ENCODE measurements around the gene KMT5B.

KMT5B gene

DNA sequence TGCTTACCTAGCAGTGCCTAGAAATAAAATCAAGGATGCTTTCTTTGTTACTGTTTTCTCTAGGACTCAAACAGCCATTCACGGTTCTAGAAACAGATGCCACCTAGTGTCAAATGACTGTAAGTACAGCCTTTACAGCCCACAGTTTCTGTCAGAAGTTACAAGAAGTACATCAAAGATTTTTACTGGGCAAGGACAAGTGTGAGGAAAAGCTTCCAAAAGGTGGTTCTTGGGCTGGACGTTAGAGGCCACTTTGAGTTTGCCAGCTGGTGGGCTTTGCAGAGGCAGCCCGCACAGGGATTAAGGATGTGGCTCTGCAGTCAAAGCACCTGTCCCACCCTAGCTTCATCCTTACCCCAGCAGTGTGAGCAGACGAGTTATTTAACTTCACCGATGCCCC is 6.9 kb downstream of the KMT5B start:
- H3K9me3 Mint-ChIP-seq: no peaks in the 10 kb centered on the region
- no peak overlapping the region for H3K4me3 Mint-ChIP-seq
- H3K4me1 Mint-ChIP-seq (ENCODE audit: low read depth): peaks cover 70% of the 10 kb centered on the region
- DNase-seq: peak; percentile 42
- no peak overlapping the region for H3K27ac Mint-ChIP-seq
- no peaks in the 10 kb centered on the region for H3K27me3 Mint-ChIP-seq
- no peaks in the 10 kb centered on the region for H3K36me3 Mint-ChIP-seq (ENCODE audit: low read depth)

- Mint-ChIP-seq H3K9me3 (no peaks in the 10 kb centered on the region), H3K4me3 (no peak overlapping the region), H3K4me1 (ENCODE audit: low read depth) (peaks cover 71% of the 10 kb centered on the region), H3K27me3 (no peaks in the 10 kb centered on the region), H3K36me3 (ENCODE audit: low read depth) (no peaks in the 10 kb centered on the region), H3K27ac (no peak overlapping the region)
- no peak for DNase-seq
These were observed 8.7 kb downstream of the KMT5B start for GRCh38 chr11:68204402-68204801.

DNA sequence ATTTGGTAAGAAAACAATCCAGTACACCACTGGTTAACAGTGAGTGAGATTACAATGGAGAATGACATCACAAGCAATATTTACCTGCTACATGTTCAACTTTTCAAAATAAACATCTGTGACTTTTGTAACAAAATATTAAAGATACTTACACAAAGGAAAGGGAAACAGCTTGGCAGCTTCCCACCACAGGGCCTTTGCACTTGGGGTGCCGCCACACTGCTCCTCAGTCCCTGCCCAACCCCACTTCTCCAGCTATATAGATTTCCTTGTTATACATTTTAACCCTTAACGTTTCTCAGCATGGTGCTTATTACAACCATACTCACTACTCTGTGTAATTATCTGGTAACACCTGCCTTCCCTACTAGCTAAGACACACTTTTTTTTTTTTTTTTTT is 10.9 kb downstream of the KMT5B start:
- Mint-ChIP-seq H3K4me3 (no peak overlapping the region), H3K9me3 (no peaks in the 10 kb centered on the region), H3K27ac (no peak overlapping the region), H3K36me3 (ENCODE audit: low read depth) (no peaks in the 10 kb centered on the region), H3K4me1 (ENCODE audit: low read depth) (peaks cover 77% of the 10 kb centered on the region), H3K27me3 (no peaks in the 10 kb centered on the region)
- no peak for DNase-seq

- Mint-ChIP-seq H3K4me1 (ENCODE audit: low read depth) (peaks cover 76% of the 10 kb centered on the region), H3K27me3 (no peaks in the 10 kb centered on the region), H3K36me3 (ENCODE audit: low read depth) (no peaks in the 10 kb centered on the region), H3K27ac (no peak overlapping the region), H3K4me3 (no peak overlapping the region), H3K9me3 (no peaks in the 10 kb centered on the region)
- no peak for DNase-seq
These were observed 11.6 kb downstream of the KMT5B start for GRCh38 chr11:68201492-68201891.

GRCh38 chr11:68200639-68201038 is 12.5 kb downstream of the KMT5B start:
- no peak overlapping the region for H3K4me3 Mint-ChIP-seq
- H3K4me1 Mint-ChIP-seq (ENCODE audit: low read depth): peaks cover 73% of the 10 kb centered on the region
- H3K9me3 Mint-ChIP-seq: no peaks in the 10 kb centered on the region
- no peak for DNase-seq
- no peaks in the 10 kb centered on the region for H3K36me3 Mint-ChIP-seq (ENCODE audit: low read depth)
- H3K27me3 Mint-ChIP-seq: no peaks in the 10 kb centered on the region
- peak overlapping the region; percentile 33 for H3K27ac Mint-ChIP-seq

DNA sequence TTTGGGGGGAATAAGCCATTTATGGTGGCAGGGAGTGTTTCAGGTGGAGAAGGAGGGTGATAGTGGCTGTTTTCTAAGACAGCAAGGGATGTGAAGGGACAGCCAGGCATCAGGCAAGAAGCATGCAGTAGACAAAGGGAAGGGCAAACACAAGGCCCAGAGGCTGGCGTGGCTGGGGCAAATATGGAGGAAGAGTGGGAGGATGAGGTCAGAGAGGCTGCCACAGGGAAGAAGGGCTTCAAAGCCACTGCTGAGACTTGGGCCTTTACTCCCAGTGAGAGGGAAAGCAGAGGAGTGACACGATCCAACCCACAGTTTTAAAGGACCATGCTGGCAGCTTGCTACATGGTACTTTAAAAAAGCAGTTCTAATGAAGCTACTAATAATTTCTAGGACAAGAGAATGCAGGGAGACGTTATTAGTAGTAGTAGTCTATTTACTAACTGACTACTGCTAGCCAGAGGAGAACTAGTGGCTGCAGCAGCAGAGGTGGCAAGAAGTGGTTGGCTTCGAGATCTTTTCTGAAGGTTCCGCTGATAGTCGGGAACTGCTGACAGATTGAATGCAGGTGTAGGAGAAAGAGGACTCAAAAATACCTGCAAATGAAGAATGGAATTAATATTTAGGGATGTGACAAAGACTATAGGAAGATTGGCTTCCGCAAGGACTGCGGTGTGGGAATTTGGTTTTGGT is 13.7 kb downstream of the KMT5B start:
- no peak for DNase-seq
- Mint-ChIP-seq H3K27ac (peak overlapping the region; percentile 37), H3K36me3 (ENCODE audit: low read depth) (no peaks in the 10 kb centered on the region), H3K4me3 (no peak overlapping the region), H3K27me3 (no peaks in the 10 kb centered on the region), H3K4me1 (ENCODE audit: low read depth) (peaks cover 76% of the 10 kb centered on the region), H3K9me3 (no peaks in the 10 kb centered on the region)

GRCh38 chr11:68196219-68196618 is 16.9 kb downstream of the KMT5B start:
- no peaks in the 10 kb centered on the region for H3K27me3 Mint-ChIP-seq
- no peak overlapping the region for H3K27ac Mint-ChIP-seq
- no peaks in the 10 kb centered on the region for H3K36me3 Mint-ChIP-seq (ENCODE audit: low read depth)
- no peaks in the 10 kb centered on the region for H3K9me3 Mint-ChIP-seq
- no peak overlapping the region for H3K4me3 Mint-ChIP-seq
- DNase-seq: no peak
- H3K4me1 Mint-ChIP-seq (ENCODE audit: low read depth): peaks cover 79% of the 10 kb centered on the region

DNA sequence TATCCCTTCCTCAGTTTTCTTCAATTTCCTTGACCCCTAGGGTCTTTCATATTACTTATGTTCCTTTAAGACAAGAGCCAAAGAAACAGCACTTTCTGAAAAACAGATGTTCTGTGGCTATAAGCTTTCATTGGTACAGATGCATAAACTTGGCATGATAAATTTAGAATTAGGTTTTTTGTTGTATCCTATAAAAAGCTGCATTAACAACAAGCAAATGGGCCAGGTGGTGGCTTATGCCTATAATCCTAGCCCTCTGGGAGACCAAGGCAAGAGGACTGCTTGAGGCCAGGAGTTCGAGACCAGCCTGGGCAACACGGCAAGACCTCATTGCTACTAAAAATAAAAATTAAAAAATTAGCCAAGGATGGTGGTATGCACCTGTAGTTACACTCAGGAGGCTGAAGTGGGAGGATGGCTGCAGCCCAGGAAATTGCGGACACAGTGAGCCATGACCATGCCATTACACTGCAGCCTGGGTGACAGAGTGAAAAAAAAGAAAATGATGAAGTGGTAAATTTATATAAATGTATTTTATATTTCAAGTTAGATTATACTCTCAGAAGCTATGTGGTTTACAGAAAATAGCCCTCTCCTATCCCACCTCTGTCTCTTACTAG is 18.3 kb downstream of the KMT5B start:
- Mint-ChIP-seq H3K36me3 (ENCODE audit: low read depth) (no peaks in the 10 kb centered on the region), H3K9me3 (no peaks in the 10 kb centered on the region), H3K4me3 (no peak overlapping the region), H3K27me3 (no peaks in the 10 kb centered on the region), H3K27ac (no peak overlapping the region), H3K4me1 (ENCODE audit: low read depth) (peaks cover 67% of the 10 kb centered on the region)
- no peak for DNase-seq

DNA sequence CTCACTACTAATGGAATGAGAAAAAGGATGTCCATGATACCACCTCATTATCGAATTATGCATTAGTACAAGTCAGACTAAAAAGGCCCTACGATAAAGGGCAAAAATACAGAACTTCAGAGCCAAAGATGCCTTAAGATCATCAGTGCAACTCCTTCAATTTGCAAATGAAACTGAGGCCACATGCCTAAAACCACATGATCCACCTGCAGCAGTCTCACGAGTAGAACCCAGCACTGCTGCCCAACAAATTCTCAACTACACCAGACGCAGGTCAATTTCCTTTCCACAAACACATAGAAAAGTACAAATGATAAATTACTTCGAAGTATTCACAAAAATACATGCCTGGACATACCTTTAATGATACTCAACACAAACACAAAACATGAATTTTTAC is 20.1 kb downstream of the KMT5B start:
- Mint-ChIP-seq H3K4me3 (no peak overlapping the region), H3K27ac (no peak overlapping the region), H3K9me3 (no peaks in the 10 kb centered on the region), H3K36me3 (ENCODE audit: low read depth) (no peaks in the 10 kb centered on the region), H3K27me3 (no peaks in the 10 kb centered on the region), H3K4me1 (ENCODE audit: low read depth) (peaks cover 54% of the 10 kb centered on the region)
- no peak for DNase-seq

DNA sequence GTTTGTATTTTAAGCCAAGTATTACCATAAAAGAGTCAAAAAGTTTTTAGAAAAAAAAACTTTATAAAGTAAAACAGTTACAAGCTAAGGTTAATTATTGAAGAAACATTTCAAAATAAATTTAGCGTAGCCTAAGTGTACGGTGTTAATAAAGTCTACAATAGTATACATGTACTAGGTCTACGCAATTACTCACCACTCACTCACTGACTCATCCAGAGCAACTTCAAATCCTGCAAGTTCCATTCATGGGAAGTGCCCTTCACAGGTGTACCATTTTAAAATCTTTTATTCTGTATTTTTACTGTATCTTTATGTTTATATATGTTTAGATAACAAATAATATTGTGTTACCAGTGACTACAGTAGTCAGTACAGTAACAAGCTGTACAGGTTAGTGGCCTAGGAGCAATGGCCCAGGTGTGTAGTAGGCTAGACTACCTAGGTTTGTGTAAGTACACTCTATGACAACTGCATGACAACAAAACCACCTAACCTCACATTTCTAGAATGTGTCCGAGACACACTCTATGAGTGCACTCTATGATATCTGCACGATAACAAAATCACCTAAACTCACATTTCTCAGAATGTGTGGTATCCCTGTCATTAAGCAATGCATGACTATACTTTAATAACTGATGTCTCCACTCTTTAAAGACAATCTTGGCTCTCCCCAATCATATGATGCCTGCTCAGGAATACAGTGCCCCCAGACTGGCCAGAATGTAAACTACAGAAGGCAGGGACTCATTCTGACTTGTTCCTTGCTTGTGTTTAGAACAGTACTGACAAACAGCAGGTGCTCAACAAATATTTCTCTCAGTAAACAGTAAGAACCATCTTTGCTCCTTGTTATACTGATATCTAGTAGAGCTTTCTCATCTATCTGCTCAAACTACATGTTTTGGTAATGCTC is 21.2 kb downstream of the KMT5B start:
- Mint-ChIP-seq H3K4me3 (no peak overlapping the region), H3K36me3 (ENCODE audit: low read depth) (peaks cover 8% of the 10 kb centered on the region), H3K27me3 (no peaks in the 10 kb centered on the region), H3K27ac (no peak overlapping the region), H3K9me3 (no peaks in the 10 kb centered on the region), H3K4me1 (ENCODE audit: low read depth) (peaks cover 46% of the 10 kb centered on the region)
- DNase-seq: no peak

GRCh38 chr11:68189888-68190287 is 23.2 kb downstream of the KMT5B start:
- H3K4me3 Mint-ChIP-seq: no peak overlapping the region
- DNase-seq: no peak
- peaks cover 34% of the 10 kb centered on the region for H3K4me1 Mint-ChIP-seq (ENCODE audit: low read depth)
- H3K36me3 Mint-ChIP-seq (ENCODE audit: low read depth): peaks cover 24% of the 10 kb centered on the region
- no peak overlapping the region for H3K27ac Mint-ChIP-seq
- no peaks in the 10 kb centered on the region for H3K9me3 Mint-ChIP-seq
- no peaks in the 10 kb centered on the region for H3K27me3 Mint-ChIP-seq

DNA sequence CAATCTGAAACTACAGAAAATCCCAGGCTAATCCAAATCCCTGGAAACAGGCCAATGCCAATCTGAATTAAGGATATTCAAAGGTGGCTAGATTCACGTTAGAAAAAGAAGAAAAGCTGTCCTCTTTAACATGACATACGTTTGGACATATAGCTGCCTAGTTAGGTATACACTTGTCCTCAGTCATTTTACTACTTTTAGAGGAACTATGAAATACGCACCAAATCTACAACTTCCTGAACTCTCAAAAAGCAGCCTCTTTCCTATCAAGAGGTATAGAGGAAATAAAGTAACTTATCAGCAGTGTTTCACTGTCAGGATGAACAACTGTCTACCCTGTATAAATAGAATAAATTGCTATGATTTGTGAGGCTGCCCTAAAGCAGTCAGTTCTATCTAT is 24.0 kb downstream of the KMT5B start:
- Mint-ChIP-seq H3K27ac (no peak overlapping the region), H3K36me3 (ENCODE audit: low read depth) (peaks cover 31% of the 10 kb centered on the region), H3K4me1 (ENCODE audit: low read depth) (peaks cover 28% of the 10 kb centered on the region), H3K27me3 (no peaks in the 10 kb centered on the region), H3K4me3 (no peak overlapping the region), H3K9me3 (no peaks in the 10 kb centered on the region)
- DNase-seq: no peak

DNA sequence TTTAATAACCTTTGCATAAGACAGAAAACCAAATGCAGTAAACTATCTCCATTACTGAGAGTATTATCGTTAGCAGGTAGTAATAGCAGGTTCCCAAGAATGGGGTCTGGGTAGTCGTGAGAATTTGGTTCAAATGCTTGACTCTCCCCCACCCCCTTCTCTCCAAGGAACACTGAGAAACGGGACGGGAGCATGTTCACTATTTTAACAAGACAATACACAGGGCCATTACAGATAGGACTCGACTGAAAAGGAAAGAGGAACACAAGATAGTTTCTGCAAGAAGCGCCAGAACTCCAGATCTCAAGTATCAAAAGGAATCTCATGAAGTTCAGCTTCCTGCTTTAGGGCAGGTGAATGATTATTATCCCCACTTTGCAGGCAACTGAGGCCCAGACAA is 27.0 kb downstream of the KMT5B start:
- Mint-ChIP-seq H3K4me1 (ENCODE audit: low read depth) (peaks cover 6% of the 10 kb centered on the region), H3K36me3 (ENCODE audit: low read depth) (peaks cover 55% of the 10 kb centered on the region), H3K9me3 (no peaks in the 10 kb centered on the region), H3K27me3 (no peaks in the 10 kb centered on the region), H3K27ac (no peak overlapping the region), H3K4me3 (no peak overlapping the region)
- DNase-seq: no peak

DNA sequence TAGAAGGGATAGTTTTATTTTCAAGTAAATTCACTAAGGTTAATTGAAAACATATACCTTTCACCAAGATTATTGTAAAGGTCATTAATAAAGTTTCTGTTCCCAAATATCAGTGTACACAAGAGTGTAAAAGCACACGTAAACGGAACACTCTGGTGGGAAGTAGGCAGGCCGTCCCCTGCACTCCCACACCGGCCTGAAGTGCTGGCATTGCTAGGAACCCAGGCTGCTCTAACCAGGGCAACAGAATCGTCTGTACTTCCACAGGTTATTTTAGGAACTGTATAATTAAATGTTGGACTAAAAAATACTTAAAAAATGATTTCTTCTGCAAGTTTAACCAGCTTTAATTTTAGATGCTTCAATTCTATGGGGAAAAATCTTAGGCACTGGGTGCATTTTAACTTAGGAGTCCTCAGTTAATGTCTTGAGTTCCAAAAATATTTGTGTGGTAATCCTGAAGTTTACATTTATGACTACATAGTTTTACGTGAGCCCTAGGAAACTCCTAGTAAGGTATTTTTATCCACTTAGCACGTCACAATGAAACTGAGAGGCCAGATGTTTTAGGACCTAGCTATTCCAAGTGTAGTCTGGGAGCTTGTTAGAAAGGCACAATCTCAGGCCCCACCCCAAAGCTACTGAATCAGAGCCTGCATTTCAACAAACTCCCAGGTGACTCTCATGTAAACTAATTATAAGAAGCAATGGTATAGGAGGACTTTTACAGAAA is 31.2 kb downstream of the KMT5B start:
- Mint-ChIP-seq H3K27ac (no peak overlapping the region), H3K4me3 (no peak overlapping the region), H3K4me1 (ENCODE audit: low read depth) (peaks cover 2% of the 10 kb centered on the region), H3K9me3 (no peaks in the 10 kb centered on the region), H3K36me3 (ENCODE audit: low read depth) (peaks cover 69% of the 10 kb centered on the region), H3K27me3 (no peaks in the 10 kb centered on the region)
- DNase-seq: no peak

All from activated T-cell treated with anti-CD3 and anti-CD28 coated beads, Interleukin-2, amount 50 U/mL, for 24 hours (primary cell).